Ovary (tissue), 3 donors: ENCODE data around the gene KCNMA1.

Experiments used
- CTCF ChIP-seq, 3 donors: fragments of 450-650 bp in 2 of 3; fragments of 200-600 bp in 1 of 3; IDR thresholded peaks; one replicate each; pipeline versions ENCODE4 v1.5.1 to v1.8.0; 2016 to 2022; ENCODE audit warnings: antibody characterized with exemption in 3 of 3, mild to moderate bottlenecking in 1 of 3
- POLR2A ChIP-seq: fragments of 450-650 bp; IDR thresholded peaks from one replicate; pipeline ENCODE4 v1.6.1; 2017; ENCODE audit warnings: antibody characterized with exemption, mild to moderate bottlenecking, moderate library complexity
- donor health status: DM: no; HTN: no; CAD: no.

- no peak for TF ChIP-seq POLR2A
- no peak for TF ChIP-seq CTCF (IDR thresholded peaks at IDR 0.05)
Observed at GRCh38 chr10:77400033-77400432, 237.6 kb downstream of the KCNMA1 start.
